GM19467 (cell line): ENCODE measurements around the gene LRRC3.

Experiments
- ATAC-seq: cut with Tn5 transposase; IDR thresholded peaks from one replicate; pipeline ENCODE4 v1.9.1; 2021; ENCODE audit warnings: mild to moderate bottlenecking, moderate library complexity; ENCODE audit not compliant: unreplicated experiment

The LRRC3 gene

DNA sequence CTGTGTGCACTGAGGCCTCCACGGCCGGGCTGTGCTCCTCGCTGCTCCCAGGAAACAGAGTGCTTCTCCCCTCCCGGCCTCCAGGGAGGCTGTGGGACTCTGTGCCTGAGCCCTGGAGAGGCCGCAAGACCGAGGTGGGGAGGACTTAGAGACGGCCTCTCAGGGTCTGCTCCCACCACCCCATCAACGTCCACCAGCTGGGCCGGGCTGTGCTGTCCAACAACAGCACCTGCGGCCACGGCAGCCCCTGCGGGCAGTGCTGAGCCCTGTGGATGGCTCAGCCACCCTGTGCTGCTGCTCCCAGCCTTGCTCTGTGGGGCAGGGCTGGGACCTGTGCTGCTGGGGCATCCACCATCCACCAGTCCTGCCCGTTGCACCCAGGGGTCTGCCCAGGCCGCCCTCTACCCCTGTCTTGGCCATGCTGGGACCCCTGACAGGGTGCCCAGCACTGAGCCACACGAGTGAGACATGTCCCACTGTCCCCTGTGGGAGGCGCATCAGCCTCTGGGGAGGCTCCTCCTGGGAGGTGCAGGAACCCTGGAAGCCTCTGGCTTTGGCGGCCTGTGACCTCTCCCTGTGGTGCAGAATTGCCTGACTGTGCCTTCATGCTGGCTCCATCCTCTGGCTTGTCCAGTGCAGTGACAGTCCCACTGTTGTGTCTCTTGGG, 31.2 kb upstream of the LRRC3 start:
- ATAC-seq = no peak

DNA sequence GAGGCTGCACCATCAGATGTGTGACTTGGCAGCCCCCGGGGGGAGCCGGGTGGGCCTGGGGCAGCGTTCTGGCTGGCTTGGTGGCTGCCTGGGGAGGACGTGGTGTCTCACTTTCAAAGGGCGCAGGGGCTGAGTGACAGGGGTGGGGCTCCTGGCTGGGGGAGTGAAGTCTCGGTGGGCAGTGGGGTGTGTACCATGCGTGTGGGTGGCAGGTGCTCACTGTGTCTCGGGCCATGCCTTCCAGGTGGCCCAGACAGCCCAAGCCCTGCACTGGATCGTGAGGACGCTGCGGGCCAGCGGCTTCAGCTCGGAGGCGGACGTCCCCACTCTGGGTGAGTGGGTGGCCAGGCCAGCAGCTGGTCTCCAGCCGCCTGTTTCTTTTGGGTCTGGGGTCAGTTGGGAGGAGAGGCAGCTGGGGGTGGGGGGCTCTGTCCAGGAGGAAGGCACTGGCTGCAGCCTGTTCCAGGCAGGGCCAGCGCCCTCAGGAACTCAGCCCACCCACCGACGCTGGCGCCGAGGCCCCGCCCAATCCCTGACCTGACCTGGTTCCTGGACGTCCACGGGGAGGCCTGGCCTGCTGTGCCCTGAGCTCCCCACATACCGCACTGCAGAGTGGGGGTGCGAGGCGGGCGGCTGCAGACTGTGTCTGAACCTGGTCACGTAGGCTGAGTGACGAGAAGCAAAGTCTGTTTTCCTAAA, 30.6 kb upstream of the LRRC3 start:
- ATAC-seq = no peak

DNA sequence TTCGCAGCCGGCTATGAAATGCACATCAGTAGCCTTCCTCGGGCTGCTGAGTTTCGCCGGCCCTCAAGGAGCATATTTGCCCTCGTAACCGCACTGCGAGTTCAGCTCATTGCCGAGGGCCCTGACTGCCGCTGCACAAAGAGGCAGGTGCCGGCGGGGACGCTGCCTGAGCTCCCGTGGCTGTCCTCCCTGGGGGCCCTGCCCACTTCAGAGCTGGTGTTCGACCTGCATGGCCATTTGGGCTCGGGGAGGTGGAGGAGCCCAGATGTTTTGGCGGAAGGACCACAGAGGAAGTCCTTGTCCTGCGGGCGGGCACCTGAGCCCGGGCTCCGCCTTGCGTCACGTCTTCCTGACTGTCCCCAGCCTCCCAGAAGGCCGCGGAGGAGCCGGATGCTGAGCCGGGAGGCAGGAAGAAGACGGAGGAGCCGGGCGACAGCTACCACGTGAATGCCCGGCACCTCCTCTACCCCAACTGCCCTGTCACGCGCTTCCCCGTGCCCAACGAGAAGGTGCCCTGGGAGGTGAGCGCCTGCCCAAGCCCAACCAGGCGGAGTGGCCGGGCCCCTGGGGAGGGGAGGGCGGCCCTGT, 29.9 kb upstream of the LRRC3 start:
- no peak for ATAC-seq

DNA sequence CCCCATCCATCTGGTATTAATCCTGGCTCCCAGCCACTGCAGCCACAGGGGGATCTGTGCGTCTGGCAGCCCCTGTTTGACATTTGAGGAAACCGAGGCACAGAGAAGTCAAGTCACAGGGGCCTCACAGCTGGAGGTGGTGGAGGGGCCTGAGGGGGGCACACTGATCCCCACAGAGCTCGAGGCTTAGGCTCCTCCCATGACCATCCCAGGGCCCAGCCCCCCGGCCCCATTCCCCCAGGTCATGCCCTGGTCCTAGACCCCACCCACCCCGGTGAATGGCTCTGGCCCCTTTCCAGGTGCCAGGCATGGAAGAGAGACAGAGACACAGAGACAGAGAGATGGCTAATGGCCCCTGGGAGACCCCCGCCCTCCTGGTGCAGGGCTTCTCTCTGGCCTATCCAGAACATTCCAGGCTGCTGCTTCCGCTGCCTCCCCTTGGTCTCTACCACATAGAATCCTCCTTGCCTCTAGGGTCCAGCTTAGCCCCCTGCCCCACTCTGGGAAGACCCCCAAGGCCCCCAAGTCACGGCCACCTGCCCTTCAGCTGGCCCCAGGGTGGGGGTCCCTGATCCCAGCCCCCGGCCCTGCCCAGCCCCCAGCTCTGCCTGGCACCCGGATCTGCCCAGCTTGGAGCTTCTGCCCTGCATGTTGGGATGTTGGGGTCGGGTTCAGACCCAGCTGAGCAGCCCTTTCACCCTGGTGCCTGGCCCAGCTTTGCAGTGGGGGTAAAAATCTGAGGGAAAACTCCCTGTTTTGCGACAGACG, 29.2 kb upstream of the LRRC3 start:
- ATAC-seq = no peak

DNA sequence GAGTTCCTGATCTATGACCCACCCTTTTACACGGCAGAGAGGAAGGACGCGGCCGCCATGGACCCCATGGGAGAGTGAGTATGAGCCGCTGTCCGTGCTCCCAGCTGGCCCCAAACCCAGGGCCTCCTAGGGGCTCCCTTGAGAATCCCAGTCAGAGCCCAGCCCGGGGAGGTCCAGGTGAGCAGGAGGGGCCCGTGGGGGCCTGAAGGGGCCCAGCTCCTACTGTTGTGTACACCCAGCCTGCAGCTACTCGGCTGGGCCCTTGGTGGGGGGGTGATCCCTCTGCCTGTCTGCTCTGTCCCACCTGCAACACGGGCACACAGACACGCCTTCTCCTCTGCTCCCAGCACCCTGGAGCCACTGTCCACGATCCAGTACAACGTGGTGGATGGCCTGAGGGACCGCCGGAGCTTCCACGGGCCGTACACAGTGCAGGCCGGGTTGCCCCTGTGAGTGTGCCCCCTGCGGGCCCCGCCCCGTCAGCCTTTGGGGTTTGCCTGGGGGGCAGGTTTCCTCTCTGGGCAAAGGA, 28.6 kb upstream of the LRRC3 start:
- ATAC-seq = no peak

DNA sequence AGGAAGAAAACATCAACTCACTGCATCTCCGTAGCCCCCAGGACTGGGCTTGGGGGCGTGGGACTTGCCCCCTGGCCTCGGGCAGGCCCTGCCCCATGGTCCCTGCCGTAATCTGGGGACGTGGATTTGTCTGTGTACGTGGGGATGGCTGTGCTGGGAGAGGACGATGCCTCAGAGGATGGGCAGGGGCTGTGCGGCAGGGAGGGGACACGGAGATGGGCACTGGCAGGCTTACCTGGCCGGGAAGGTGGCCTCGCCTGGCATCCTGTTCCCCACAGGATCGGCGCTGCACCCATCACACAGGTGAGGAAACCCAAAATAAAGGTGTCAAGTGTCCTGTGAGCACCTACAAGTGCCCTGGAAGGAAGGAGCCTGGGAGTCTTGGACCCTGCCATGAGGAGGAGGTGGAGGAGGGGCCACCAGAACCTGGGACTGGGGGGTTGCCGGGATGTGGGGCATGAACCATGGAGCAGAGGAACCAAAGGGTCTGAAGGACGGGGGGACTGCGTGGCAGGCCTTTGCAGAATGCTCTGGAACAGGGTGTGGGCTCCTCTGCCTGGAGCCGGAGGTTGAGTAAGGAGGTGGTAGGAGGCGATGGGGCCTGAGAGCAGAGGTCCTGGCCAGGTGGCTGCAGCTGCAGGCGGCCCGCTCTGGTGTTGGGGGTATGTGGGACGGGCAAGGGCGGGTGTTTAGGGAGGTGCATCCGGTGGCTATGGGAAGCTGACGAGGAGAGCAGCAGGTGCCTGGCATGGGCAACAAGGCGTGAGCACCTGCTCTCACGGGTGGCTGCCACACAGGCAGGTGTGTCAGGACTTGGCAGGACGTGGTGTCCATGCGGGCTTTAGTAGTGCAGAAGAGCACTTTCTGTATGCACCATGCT, 27.8 kb upstream of the LRRC3 start:
- no peak for ATAC-seq

GRCh38 chr21:44428281-44428960, 26.9 kb upstream of the LRRC3 start:
- no peak for ATAC-seq

- no peak for ATAC-seq
These were observed 25.4 kb upstream of the LRRC3 start for GRCh38 chr21:44429894-44430293.

DNA sequence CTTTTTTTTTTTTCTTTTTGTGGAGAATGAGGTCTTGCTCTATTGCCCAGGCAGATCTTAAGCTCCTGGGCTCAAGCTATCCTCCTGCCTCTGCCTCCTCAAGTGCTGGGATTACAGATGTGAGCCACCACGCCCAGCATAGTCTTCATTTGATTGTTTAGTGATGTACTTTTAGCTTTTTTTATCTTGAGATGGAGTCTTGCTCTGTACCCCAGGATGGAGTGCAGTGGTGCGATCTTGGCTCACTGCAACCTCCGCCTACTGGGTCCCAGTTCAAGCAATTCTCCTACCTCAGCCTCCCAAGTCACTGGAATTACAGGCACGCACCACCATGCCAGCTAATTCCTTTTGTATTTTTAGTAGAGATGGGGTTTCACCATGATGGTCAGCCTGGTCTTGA, 24.0 kb upstream of the LRRC3 start:
- ATAC-seq = no peak

GRCh38 chr21:44432841-44433790, 22.2 kb upstream of the LRRC3 start:
- no peak for ATAC-seq

DNA sequence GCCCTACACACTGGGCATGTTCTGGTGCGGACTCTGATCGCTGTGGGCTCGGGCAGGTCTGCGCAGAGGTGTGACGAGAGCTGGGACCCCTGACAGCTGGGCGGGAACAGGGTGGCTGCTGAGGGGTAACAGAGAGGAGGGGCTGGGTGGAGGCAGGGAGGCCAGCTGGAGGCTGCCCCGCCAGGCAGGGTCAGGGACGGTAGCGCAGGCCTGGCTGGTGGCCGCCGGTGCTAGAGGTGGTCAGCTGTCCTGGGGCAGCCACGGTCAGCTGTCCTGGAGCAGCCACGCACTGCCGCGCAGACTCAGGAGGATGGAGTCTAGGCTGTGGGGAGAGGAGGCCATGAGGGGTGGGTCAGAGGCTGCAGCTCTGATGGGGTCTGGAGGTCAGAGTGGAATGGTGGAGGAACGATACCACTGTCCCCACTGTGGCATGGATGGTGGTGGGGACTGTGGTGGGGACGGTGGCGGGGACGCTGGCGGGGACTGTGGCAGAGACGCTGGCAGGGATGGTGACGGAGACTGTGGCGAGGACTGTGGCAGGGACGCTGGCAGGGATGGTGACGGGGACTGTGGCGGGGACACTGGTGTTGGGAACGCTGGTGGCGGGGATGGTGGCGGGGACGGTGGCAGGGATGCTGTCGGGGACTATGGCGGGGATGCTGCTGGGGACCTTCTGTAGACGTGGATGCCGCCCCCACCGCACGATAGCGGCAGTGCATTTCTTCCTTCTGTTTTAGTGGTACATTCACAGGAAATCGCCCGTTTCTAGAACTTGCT, 21.3 kb upstream of the LRRC3 start:
- no peak for ATAC-seq

DNA sequence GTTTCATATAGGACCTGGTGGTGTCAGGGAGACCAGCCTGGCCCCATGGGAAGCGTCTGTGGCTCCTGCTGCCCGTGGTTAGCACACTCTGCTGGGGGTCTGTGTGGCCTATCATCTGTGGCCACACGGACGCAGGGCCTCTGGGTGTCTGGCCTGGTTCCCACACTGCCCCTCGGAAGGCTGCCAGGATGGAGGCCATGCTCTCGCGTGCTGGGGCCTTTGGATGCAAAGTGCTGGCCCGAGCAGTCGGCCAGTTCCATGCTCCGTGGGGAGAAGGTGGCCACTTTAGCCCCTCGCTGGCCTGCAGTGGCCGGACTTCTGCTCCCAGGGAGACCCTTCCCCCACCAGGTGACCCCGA, 20.8 kb upstream of the LRRC3 start:
- ATAC-seq = no peak

DNA sequence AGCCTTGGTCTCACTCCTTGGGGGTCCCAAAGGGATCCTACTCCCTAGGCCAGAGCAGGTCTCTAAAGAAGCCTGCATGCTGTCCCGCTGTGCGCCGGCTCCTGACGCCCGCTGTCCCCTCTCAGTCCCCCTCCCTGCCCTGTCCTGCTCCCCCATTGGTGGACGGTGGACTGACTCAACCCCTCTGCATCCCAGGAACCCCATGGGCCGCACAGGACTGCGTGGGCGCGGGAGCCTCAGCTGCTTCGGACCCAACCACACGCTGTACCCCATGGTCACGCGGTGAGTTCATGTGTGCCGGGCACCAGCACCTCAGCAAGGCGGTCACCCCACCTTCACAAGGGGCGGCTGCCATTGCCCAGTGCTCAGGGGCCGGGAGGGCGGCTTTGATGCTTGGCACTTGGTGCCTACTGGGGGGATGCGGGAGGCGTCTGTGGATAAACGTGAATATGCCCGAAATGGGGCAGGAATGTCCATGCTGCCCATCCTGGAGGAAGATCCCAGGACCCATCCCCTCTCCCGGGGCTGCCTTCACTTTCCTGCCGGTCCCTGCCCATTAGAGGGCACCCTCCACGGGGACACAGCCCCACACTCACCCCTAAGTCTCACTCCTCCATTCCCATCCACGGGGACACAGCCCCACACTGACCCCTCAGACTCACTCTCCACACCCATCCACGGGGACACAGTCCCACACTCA, 20.2 kb upstream of the LRRC3 start:
- ATAC-seq = no peak

DNA sequence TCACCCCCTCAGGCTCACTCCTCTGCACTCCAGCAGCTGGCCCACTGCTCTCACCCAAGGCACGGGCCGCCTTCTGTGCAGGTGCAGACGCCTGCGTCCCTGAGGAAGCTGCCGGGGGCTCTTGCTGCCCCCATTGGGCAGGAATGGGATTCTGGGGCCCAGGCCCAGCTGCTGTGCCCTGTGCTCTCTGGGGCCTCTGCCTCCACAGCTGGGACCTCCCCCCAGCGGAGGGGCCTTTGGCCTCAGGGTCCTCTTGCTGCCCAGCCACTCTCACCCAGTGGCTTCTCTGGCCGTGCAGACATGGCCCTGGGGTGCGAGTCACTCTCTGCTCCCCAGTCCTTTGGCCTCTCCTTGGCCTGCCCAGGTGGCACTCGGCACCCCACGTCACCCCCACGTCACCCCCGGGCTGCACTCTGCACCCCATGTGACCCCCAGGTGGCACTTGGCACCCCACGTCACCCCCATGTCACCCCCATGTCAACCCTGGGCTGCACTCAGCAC, 19.1 kb upstream of the LRRC3 start:
- ATAC-seq = no peak

DNA sequence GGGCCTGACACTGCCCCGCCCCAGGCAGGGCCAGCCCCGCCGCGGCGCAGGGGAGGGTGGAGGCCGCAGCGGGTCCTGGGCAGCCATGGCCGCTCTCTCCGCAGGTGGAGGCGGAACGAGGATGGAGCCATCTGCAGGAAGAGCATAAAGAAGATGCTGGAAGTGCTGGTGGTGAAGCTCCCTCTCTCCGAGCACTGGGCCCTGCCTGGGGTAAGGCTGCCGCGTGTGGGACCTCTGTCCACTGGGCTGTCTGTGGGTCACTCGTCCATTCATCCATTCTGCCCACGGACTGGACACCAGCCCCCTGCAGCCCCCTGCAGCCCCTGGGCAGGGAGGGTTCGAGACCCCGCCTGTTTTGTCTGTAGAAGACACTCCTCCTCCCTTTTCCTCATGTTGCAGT, 18.4 kb upstream of the LRRC3 start:
- no peak for ATAC-seq

DNA sequence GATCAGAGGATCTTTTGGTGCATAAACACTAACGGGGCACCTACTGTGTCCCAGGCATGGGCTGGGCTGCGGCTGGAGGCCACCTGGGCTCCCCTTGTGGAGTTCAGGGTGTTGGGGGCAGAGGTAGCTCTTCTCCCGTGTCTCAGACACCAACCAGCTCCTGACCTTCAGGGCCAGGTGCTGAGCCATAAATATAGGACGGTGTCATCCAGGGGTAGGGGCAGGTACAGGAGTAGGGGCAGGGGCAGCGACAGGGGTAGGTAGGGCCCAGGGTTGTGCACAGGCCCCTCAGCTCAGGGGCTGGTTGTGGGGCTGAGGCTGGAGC, 18.0 kb upstream of the LRRC3 start:
- ATAC-seq = no peak

DNA sequence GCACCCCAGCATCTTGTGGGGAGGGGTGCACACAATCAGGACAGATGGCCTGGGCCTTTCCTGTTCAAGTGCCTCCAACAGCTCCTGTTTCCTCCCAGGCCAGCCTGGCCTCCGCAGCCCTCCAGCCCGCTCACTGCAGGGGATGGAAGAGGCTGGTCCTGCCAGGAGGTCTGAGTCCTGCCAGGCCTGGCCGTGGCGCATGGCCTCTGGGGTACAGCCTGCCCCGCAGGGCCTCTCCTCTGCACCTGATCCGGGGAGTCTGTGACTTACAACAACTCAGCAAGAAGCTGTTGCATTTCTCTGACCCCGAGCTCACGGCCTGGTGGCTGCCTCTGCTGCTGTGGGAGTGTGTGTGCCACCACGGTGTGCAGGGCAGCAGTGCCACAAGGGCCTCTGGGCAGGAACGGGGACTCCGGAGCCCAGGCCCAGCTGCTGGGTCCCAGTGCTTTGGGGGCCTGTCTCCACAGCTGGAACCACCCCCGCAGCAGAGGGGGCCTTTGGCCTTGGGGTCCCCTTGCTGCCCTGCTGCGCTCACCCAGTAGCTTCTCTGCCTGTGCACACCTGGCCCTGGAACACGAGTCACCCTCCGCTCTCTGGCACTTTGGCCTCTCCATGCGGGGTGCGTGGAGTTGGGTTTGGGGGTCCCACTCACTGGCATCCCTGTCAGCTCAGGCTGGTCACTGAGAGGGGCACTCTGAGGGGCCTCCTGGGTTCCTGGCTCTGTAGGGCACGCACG, 17.4 kb upstream of the LRRC3 start:
- ATAC-seq = no peak
